ENCODE results near the gene TMEM239. TPM values are rescaled to one million over a fixed set of nuclear protein-coding genes. Genes with fewer than 3 reads are reported as not detected.

Gene TMEM239
- total and polyA plus RNA-seq, 2 of the 8 experiments (the other 6 are each of a cell fraction or from before 2014, with no cell fraction given): not detected

- TF ChIP-seq ZNF274 (IDR thresholded peaks at IDR 0.05; ENCODE audit: borderline replicate concordance, extremely low read depth, low read length) (no peak), EP300 (IDR thresholded peaks at IDR 0.05; ENCODE audit: borderline replicate concordance in 1 of 2, low read depth in 2 of 2, low read length in 2 of 2) (no peak), CEBPB (IDR thresholded peaks at IDR 0.05; ENCODE audit: low read depth, low read length) (no peak)
These were observed 5.9 kb downstream of the TMEM239 start (continued) for GRCh38 chr20:2822073-2822472.

Data from H1 (cell line).